H1 (cell line): ENCODE results near the gene SLC66A3. TPM values are rescaled to one million over a fixed set of nuclear protein-coding genes. Genes with fewer than 3 reads are reported as not detected.

Source experiments
- CTCF ChIA-PET: fragments of 300-600 bp; sonication (Branson Sonifier 250); formaldehyde crosslinking; loops from one replicate; lab custom pipeline; 2021; ENCODE audit not compliant: partially characterized antibody; lab: Charles Lee
- POLR2A ChIA-PET: fragments of 300-600 bp; sonication (Branson Sonifier 250); formaldehyde crosslinking; loops from one replicate; lab custom pipeline; 2021; ENCODE audit warnings: inconsistent platforms; ENCODE audit not compliant: partially characterized antibody; lab: Charles Lee
- DNase-seq, 2 experiments: peaks; one replicate each; pipeline versions ENCODE4 v3.0.0 to v3.0.0-alpha.2; 2010 to 2022; ENCODE audit warnings: low spot score in 2 of 2, low read depth in 1 of 2, mixed read lengths in 1 of 2
- FAIRE-seq: peaks from 2 replicates; lab custom pipeline; 2011; peaks lifted over from hg19 to GRCh38; lab: Jason Lieb, UNC
- H2AFZ ChIP-seq: 2 replicates; pipeline ENCODE4 v1.8.1; 2012; ENCODE audit warnings: low read length, inconsistent platforms
- H2AK5ac ChIP-seq: 2 replicates; pipeline ENCODE4 v1.6.1; 2013; ENCODE audit warnings: low read depth, low read length
- H2BK120ac ChIP-seq: replicated peaks from 2 replicates; pipeline ENCODE3; 2013; ENCODE audit warnings: low read depth, low read length, inconsistent platforms
- H2BK12ac ChIP-seq: 2 replicates; pipeline ENCODE4 v1.6.1; 2013; ENCODE audit warnings: low read depth, low read length
- H2BK15ac ChIP-seq: 2 replicates; pipeline ENCODE4 v1.6.1; 2013; ENCODE audit warnings: low read length
- H2BK20ac ChIP-seq: 2 replicates; pipeline ENCODE4 v1.6.1; 2013; ENCODE audit warnings: low read length
- H2BK5ac ChIP-seq: 2 replicates; pipeline ENCODE4 v1.6.1; 2013; ENCODE audit warnings: low read depth, low read length
- H3K14ac ChIP-seq: 2 replicates; pipeline ENCODE4 v1.6.1; 2013; ENCODE audit warnings: inconsistent platforms; ENCODE audit not compliant: insufficient read length
- H3K18ac ChIP-seq: 2 replicates; pipeline ENCODE4 v1.6.1; 2013; ENCODE audit warnings: low read length; ENCODE audit errors: extremely low read depth
- H3K23ac ChIP-seq: 2 replicates; pipeline ENCODE4 v1.6.1; 2013; ENCODE audit warnings: inconsistent platforms; ENCODE audit not compliant: insufficient read length
- H3K23me2 ChIP-seq: 2 replicates; pipeline ENCODE4 v1.6.1; 2013; ENCODE audit warnings: low read depth, low read length
- H3K27ac ChIP-seq: 2 replicates; pipeline ENCODE4 v1.6.1; 2011; ENCODE audit warnings: low read depth, low read length, inconsistent platforms
- H3K27me3 ChIP-seq, 4 experiments: replicated peaks in 1 of 4; 1 replicate in 1 of 4; 2 replicates in 3 of 4; pipeline versions ENCODE4 v1.6.1 to v1.8.1; 2011 to 2013; ENCODE audit warnings: low read length in 3 of 4, mild to moderate bottlenecking in 3 of 4, inconsistent platforms in 2 of 4, mixed read lengths in 2 of 4, moderate library complexity in 1 of 4; ENCODE audit not compliant: control insufficient read depth in 3 of 4, insufficient read depth in 3 of 4; ENCODE audit errors: extremely low read depth in 1 of 4
- H3K36me3 ChIP-seq, 4 experiments: 2 replicates each; pipeline versions ENCODE4 v1.6.1 to v1.8.1; 2011 to 2013; ENCODE audit warnings: mild to moderate bottlenecking in 4 of 4, low read length in 3 of 4, moderate library complexity in 2 of 4, control low read depth in 1 of 4, inconsistent platforms in 1 of 4; ENCODE audit not compliant: insufficient read depth in 4 of 4, control insufficient read depth in 2 of 4
- H3K4ac ChIP-seq: replicated peaks from 2 replicates; pipeline ENCODE3; 2013; ENCODE audit warnings: low read length, low read depth, mixed read lengths, inconsistent platforms; ENCODE audit not compliant: insufficient read length
- H3K4me1 ChIP-seq, 4 experiments: replicated peaks in 1 of 4; 1 replicate in 1 of 4; 2 replicates in 3 of 4; pipeline versions ENCODE4 v1.6.1 to v1.8.1; 2011 to 2013; ENCODE audit warnings: low read length in 3 of 4, inconsistent platforms in 2 of 4, mixed read lengths in 1 of 4; ENCODE audit not compliant: insufficient read depth in 4 of 4, control insufficient read depth in 3 of 4
- H3K4me2 ChIP-seq, 2 experiments: 2 replicates each; pipeline versions ENCODE4 v1.6.1 to v1.8.1; 2011 to 2013; ENCODE audit warnings: low read depth in 2 of 2, low read length in 2 of 2, control low read depth in 1 of 2, inconsistent platforms in 1 of 2, mild to moderate bottlenecking in 1 of 2; ENCODE audit not compliant: insufficient read depth in 1 of 2
- H3K4me3 ChIP-seq, 4 experiments: fragments of 200-600, 300-600 bp in 1 of 4; sonication (generic), shearing (Covaris generic), sonication (Bioruptor Twin) in 1 of 4; 2 replicates each; pipeline versions ENCODE4 v1.5.1 to v1.8.1; 2011 to 2016; ENCODE audit warnings: low read length in 4 of 4, low read depth in 3 of 4, control low read depth in 2 of 4, inconsistent platforms in 2 of 4, mild to moderate bottlenecking in 2 of 4, mixed read lengths in 1 of 4, moderate library complexity in 1 of 4; ENCODE audit not compliant: insufficient read depth in 2 of 4; ENCODE audit errors: extremely low read depth in 1 of 4
- H3K56ac ChIP-seq: replicated peaks from 2 replicates; pipeline ENCODE3; 2013; ENCODE audit warnings: low read depth, mild to moderate bottlenecking, mixed read lengths, low read length, inconsistent platforms; ENCODE audit not compliant: insufficient read length
- H3K79me1 ChIP-seq: 2 replicates; pipeline ENCODE4 v1.6.1; 2013; ENCODE audit warnings: low read depth, low read length, control low read depth
- H3K79me2 ChIP-seq, 2 experiments: 2 replicates each; pipeline versions ENCODE4 v1.6.1 to v1.8.1; 2012 to 2013; ENCODE audit warnings: low read length in 2 of 2, mild to moderate bottlenecking in 2 of 2, inconsistent platforms in 1 of 2; ENCODE audit not compliant: insufficient read depth in 2 of 2, control insufficient read depth in 1 of 2
- H3K9ac ChIP-seq, 4 experiments: replicated peaks in 1 of 4; 1 replicate in 1 of 4; 2 replicates in 3 of 4; pipeline versions ENCODE4 v1.6.1 to v1.8.1; 2011 to 2013; ENCODE audit warnings: low read depth in 3 of 4, low read length in 3 of 4, control low read depth in 2 of 4, mild to moderate bottlenecking in 2 of 4, moderate library complexity in 2 of 4, inconsistent platforms in 1 of 4; ENCODE audit errors: extremely low read depth in 1 of 4
- H3K9me3 ChIP-seq, 2 experiments: 2 replicates each; pipeline versions ENCODE4 v1.6.1 to v1.8.1; 2012 to 2013; ENCODE audit warnings: mild to moderate bottlenecking in 2 of 2, moderate library complexity in 2 of 2, control low read depth in 1 of 2, inconsistent platforms in 1 of 2, low read depth in 1 of 2, low read length in 1 of 2, mixed read lengths in 1 of 2; ENCODE audit not compliant: insufficient read depth in 2 of 2
- H4K20me1 ChIP-seq, 2 experiments: replicated peaks in 1 of 2; 2 replicates each; pipeline versions ENCODE3 to v1.8.1; 2011 to 2013; ENCODE audit warnings: inconsistent platforms in 2 of 2, low read length in 2 of 2, mild to moderate bottlenecking in 1 of 2; ENCODE audit not compliant: insufficient read depth in 2 of 2, control insufficient read depth in 1 of 2
- H4K5ac ChIP-seq: 2 replicates; pipeline ENCODE4 v1.6.1; 2013; ENCODE audit warnings: low read length, low read depth, mixed read lengths, inconsistent platforms; ENCODE audit not compliant: insufficient read length
- H4K8ac ChIP-seq: 2 replicates; pipeline ENCODE4 v1.8.0; 2013; ENCODE audit warnings: mild to moderate bottlenecking, moderate library complexity, low read length, inconsistent platforms; ENCODE audit not compliant: insufficient read depth; ENCODE audit errors: extremely low read depth
- H4K91ac ChIP-seq: replicated peaks from 2 replicates; pipeline ENCODE3; 2013; ENCODE audit warnings: low read length, mixed read lengths, inconsistent platforms; ENCODE audit not compliant: insufficient read length
- KDM1A ChIP-seq: fragments of 200-600, 300-600 bp; sonication (generic); IDR thresholded peaks from 2 replicates; pipeline ENCODE4 v1.7.1; 2016; ENCODE audit warnings: mild to moderate bottlenecking, low read length, borderline replicate concordance
- KDM5A ChIP-seq: fragments of 200-600 bp; IDR thresholded peaks from 2 replicates; pipeline ENCODE4 v1.7.1; 2012; ENCODE audit warnings: mild to moderate bottlenecking, low read length, inconsistent platforms, mixed read lengths
- WGBS, 2 experiments: shearing (Covaris generic) in 1 of 2; methylation state at CpG; one replicate each; pipeline versions ENCODE4 v1.1.6 to v1.1.7; 2013 to 2015; ENCODE audit warnings: low lambda C conversion rate in 2 of 2, mixed read lengths in 2 of 2, inconsistent platforms in 1 of 2, low coverage in 1 of 2, missing lambda C conversion rate in 1 of 2; ENCODE audit not compliant: insufficient replicate concordance in 2 of 2, insufficient coverage in 1 of 2, insufficient read length in 1 of 2; ENCODE audit errors: extremely low coverage in 1 of 2, missing lambda C conversion rate in 1 of 2; 5-methylcytosine and 5-hydroxymethylcytosine counted together
- polyA plus RNA-seq, 7 experiments: library from polyadenylated mRNA; depleted of rRNA in 3 of 7; stranded (reverse) in 5 of 7; unstranded in 2 of 7; fragments of >200 nt in 5 of 7; fragments of 200-250 nt in 2 of 7; gene quantifications; 1 replicate in 5 of 7; 2 replicates in 1 of 7; 4 replicates in 1 of 7; pipeline versions ENCODE4 v1.2.1 to v1.2.3, GENCODE V29; 2011 to 2013; ENCODE audit warnings: missing spikeins in 2 of 7, mixed read lengths in 2 of 7
- total RNA-seq: library from RNA; stranded (reverse); fragmentation: NEBNext Ultra II Directional; extraction: Animal tissue kit (Norgen Biotek cat#: 25700); gene quantifications from 2 replicates; pipeline ENCODE4 v1.2.1, GENCODE V29; 2021

Gene SLC66A3
- total and polyA plus RNA-seq, 2 of the 8 experiments (the other 6 are each of a cell fraction or from before 2014, with no cell fraction given): 8.7 to 27.8 TPM

DNA sequence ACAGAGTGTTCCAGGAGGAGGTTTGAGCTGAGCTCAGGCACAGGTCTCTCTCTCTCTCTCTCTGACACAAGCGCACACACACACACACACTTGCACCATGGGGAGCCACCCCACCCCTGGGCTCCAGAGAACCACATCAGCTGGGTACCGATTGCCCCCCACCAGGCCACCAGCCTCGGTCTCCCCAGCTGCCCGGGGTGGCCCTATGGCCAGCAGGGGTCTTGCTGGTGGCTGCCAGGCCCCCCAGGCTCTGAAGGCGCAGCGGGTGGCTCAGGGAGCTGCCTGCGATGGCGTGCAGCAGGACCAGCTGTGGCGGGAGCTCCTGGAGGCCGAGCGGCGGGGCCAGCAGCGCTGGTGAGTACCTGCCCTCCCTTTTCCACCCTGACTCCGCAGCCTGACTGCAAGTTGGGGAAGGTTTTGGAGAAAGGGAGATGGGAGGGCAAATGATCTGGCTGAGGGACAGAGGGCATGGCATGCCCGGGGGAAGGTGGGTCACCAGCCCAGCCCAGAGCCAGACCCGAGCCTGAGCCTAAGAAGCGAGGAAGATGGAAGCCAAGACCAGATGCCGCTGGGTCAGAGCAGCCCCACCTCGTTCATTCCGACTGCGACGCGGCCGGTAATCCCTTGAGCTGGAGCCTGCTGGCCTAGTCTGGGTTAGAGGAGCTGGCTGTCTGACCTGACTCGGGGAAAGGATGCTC, 21.9 kb upstream of the SLC66A3 start:
- Histone ChIP-seq H2AFZ (peak overlapping the region; percentile 77; the same call in 1 of the 2 replicates), H2BK12ac (no peak overlapping the region), H2BK120ac (no peak overlapping the region), H4K91ac (no peak overlapping the region), H3K23me2 (peaks cover 6% of the 10 kb centered on the region; the same call in 1 of the 2 replicates), H3K4me2 (peak overlapping the region; percentile 48 to 82), H2BK5ac (no peak overlapping the region), H4K5ac (no peak overlapping the region), H3K23ac (no peak overlapping the region), H2BK20ac (no peak overlapping the region), H3K36me3 (no peaks in the 10 kb centered on the region), H3K79me1 (no peaks in the 10 kb centered on the region), H3K79me2 (no peaks in the 10 kb centered on the region), H3K9me3 (no peaks in the 10 kb centered on the region), H2AK5ac (no peak overlapping the region), H3K4ac (no peak overlapping the region), H4K8ac (peak overlapping the region; percentile 62), H3K27me3 (no peaks in the 10 kb centered on the region; a peak in 2 of 7 replicates), H4K20me1 (no peaks in the 10 kb centered on the region), H3K56ac (peak overlapping the region; percentile 60), H3K4me3 (peak overlapping the region; percentile 18 to 64 (median 42); a peak in 7 of 8 replicates), H3K18ac (peak overlapping the region; percentile 38), H3K4me1 (peaks cover 3 to 11% (median 6%) of the 10 kb centered on the region in 4 experiments), H3K9ac (peak overlapping the region in 2 of 4 experiments; percentile 26 to 29; a peak in 2 of 7 replicates), H3K27ac (0 out of 2 replicates have a peak overlapping the region, but pooled peaks have one; percentile 14), H2BK15ac (peak overlapping the region; percentile 65; the same call in 1 of the 2 replicates), H3K14ac (no peak overlapping the region)
- ChIA-PET CTCF (interaction anchor here (0.6 to 7.8 kb wide), 76 partner anchors 8 to 544 kb away, joined by 3 to 111 read pairs (median 5); partner anchors contain the start of genes KCNF1 and SLC66A3), POLR2A (interaction anchor here (1.2 to 3.1 kb wide), 6 partner anchors 9 to 212 kb away, joined by 3 to 20 read pairs (median 4); partner anchors contain the start of genes ROCK2 and SLC66A3)
- WGBS, 2 experiments: 55% methylated on average over 21 of the region's 25 CpGs; no CpG with 5 or more reads in 1 of the 2 experiments
- DNase-seq (no peak), FAIRE-seq (no peak)
- no peak for TF ChIP-seq KDM5A
- no peak for TF ChIP-seq KDM1A
